Mammary epithelial cell (primary cell): ENCODE data around the gene MTHFD2L.

Source experiments
- EZH2 ChIP-seq: IDR thresholded peaks from 2 replicates; pipeline ENCODE4 v1.6.1; 2012; ENCODE audit warnings: low read length, inconsistent platforms, borderline replicate concordance
- TF ChIP-seq, protein P1 (sequence below), 2 donors: IDR thresholded peaks in 1 of 2; conservative IDR thresholded peaks in 1 of 2; 2 replicates each; pipeline ENCODE4 v1.5.1; 2011 to 2012; ENCODE audit warnings: inconsistent platforms in 2 of 2, low read length in 2 of 2, mild to moderate bottlenecking in 2 of 2, control low read depth in 1 of 2, low read depth in 1 of 2; ENCODE audit not compliant: insufficient read depth in 1 of 2; ENCODE audit errors: extremely low read depth in 1 of 2

DNA sequence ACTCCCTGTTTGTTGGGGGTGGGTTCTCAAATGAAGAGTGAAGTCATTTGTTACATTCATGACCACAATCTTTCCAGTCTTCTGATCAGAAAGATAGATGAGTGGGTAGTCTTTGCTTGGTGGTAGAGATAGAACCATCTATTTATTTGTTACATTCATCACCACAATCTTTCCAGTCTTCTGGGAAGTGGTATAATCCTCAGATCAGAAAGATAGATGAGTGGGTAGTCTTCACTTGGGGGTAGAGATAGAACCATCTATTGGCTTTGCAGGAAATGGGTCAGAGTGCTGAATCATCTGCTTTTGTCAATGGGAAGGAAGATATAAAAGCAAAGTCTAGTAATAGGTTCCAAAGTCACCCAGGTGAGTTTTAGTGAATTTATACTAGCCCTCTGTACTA, 86.1 kb downstream of the MTHFD2L start:
- TF ChIP-seq EZH2: no peak
- TF ChIP-seq, protein P1, sequence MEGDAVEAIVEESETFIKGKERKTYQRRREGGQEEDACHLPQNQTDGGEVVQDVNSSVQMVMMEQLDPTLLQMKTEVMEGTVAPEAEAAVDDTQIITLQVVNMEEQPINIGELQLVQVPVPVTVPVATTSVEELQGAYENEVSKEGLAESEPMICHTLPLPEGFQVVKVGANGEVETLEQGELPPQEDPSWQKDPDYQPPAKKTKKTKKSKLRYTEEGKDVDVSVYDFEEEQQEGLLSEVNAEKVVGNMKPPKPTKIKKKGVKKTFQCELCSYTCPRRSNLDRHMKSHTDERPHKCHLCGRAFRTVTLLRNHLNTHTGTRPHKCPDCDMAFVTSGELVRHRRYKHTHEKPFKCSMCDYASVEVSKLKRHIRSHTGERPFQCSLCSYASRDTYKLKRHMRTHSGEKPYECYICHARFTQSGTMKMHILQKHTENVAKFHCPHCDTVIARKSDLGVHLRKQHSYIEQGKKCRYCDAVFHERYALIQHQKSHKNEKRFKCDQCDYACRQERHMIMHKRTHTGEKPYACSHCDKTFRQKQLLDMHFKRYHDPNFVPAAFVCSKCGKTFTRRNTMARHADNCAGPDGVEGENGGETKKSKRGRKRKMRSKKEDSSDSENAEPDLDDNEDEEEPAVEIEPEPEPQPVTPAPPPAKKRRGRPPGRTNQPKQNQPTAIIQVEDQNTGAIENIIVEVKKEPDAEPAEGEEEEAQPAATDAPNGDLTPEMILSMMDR (conservative IDR thresholded peaks at IDR 0.05 in 1 of 2, IDR thresholded peaks at IDR 0.05 in 1 of 2; ENCODE audit: extremely low read depth in 1 of 2, insufficient read depth in 1 of 2, low read depth in 1 of 2, low read length in 2 of 2): no peak
